Peyer's patch (tissue), 4 donors: ENCODE data around the gene SEMA5B. TPM values are rescaled to one million over a fixed set of nuclear protein-coding genes. Genes with fewer than 3 reads are reported as not detected.

Source experiments
- DNase-seq, 3 donors: peaks; one replicate each; pipeline ENCODE4 v3.0.0-alpha.2; 2017 to 2019
- H3K27ac ChIP-seq, 4 donors: fragments of 200-600 bp; sonication (generic); one replicate each; pipeline ENCODE4 v1.5.1; 2016 to 2019
- H3K27me3 ChIP-seq, 2 donors: fragments of 200-600 bp; sonication (generic); one replicate each; pipeline ENCODE4 v1.5.1; 2019
- H3K36me3 ChIP-seq, 3 donors: fragments of 200-600 bp; sonication (generic); one replicate each; pipeline ENCODE4 v1.5.1; 2016 to 2019
- H3K4me1 ChIP-seq, 4 donors: fragments of 200-600 bp; sonication (generic); one replicate each; pipeline ENCODE4 v1.5.1; 2016 to 2019
- H3K4me3 ChIP-seq, 4 donors: fragments of 200-600 bp; sonication (generic); 1 replicate in 3 of 4; 2 replicates in 1 of 4; pipeline ENCODE4 v1.5.1; 2016 to 2019; ENCODE audit warnings: mild to moderate bottlenecking in 1 of 4
- H3K9me3 ChIP-seq, 4 donors: fragments of 200-600 bp; sonication (generic); one replicate each; pipeline ENCODE4 v1.5.1; 2016 to 2019; ENCODE audit warnings: mild to moderate bottlenecking in 1 of 4
- CTCF ChIP-seq, 6 experiments: fragments of 450-650 bp in 4 of 6; fragments of 200-600 bp in 2 of 6; sonication (generic) in 1 of 6; IDR thresholded peaks; one replicate each; pipeline ENCODE4 v1.5.1; 2017 to 2019; ENCODE audit warnings: antibody characterized with exemption in 6 of 6, mild to moderate bottlenecking in 3 of 6, moderate library complexity in 1 of 6
- POLR2A ChIP-seq, 2 donors: fragments of 450-650 bp; IDR thresholded peaks; one replicate each; pipeline ENCODE4 v1.5.1; 2017; ENCODE audit warnings: antibody characterized with exemption in 2 of 2, mild to moderate bottlenecking in 2 of 2, moderate library complexity in 2 of 2
- total RNA-seq, 4 donors: library from RNA; depleted of rRNA; stranded (reverse); fragments of >200 nt; gene quantifications; one replicate each; pipeline ENCODE4 v1.1.0, GENCODE V29; 2016

Gene SEMA5B
- total RNA-seq, 4 donors from 2014 or later, result 0.54 to 6.8 (median 2.5) TPM; not detected in 1

GRCh38 chr3:123037015-123037375 lies 9.4 kb upstream of the SEMA5B start:
- no peak for TF ChIP-seq CTCF (IDR thresholded peaks at IDR 0.05)
- TF ChIP-seq POLR2A (IDR thresholded peaks at IDR 0.05), result no peak
- H3K27me3 ChIP-seq, result no peaks in the 10 kb centered on the region
- H3K9me3 ChIP-seq, result no peaks in the 10 kb centered on the region
- no peak for DNase-seq
- H3K27ac ChIP-seq, result no peak overlapping the region
- no peaks in the 10 kb centered on the region for H3K4me1 ChIP-seq
- no peaks in the 10 kb centered on the region for H3K36me3 ChIP-seq
- H3K4me3 ChIP-seq, result no peak overlapping the region

GRCh38 chr3:123036352-123037014 lies 8.9 kb upstream of the SEMA5B start:
- DNase-seq, result no peak
- Histone ChIP-seq H3K27me3 (no peaks in the 10 kb centered on the region), H3K36me3 (no peaks in the 10 kb centered on the region), H3K4me3 (no peak overlapping the region), H3K4me1 (no peaks in the 10 kb centered on the region), H3K9me3 (no peaks in the 10 kb centered on the region), H3K27ac (no peak overlapping the region)
- no peak for TF ChIP-seq CTCF (IDR thresholded peaks at IDR 0.05)
- no peak for TF ChIP-seq POLR2A (IDR thresholded peaks at IDR 0.05)

DNA sequence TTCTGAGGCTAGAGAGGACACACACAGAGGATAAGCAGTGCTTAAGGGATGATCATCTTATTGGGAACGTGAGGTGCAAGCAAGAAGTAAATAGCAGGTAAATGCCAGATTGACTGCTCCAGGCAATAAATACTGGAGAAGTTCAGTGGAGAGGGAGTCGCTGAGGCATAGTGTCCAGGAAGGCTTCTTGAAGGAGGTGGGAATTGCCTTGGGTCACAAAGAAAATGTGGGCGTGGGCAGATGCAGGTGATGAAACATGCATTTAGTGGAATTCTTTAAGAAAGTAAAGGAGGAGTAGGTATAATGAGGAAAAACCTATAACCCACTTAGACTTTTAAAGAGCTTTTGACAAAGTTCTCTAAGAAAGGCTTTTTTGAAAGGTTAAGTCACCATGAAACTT lies 7.4 kb upstream of the SEMA5B start:
- DNase-seq, result no peak
- H3K4me3 ChIP-seq, result no peak overlapping the region
- TF ChIP-seq CTCF (IDR thresholded peaks at IDR 0.05), result no peak
- no peak for TF ChIP-seq POLR2A (IDR thresholded peaks at IDR 0.05)
- H3K36me3 ChIP-seq, result no peaks in the 10 kb centered on the region
- H3K27ac ChIP-seq, result no peak overlapping the region
- H3K27me3 ChIP-seq, result no peaks in the 10 kb centered on the region
- no peaks in the 10 kb centered on the region for H3K9me3 ChIP-seq
- no peaks in the 10 kb centered on the region for H3K4me1 ChIP-seq

DNA sequence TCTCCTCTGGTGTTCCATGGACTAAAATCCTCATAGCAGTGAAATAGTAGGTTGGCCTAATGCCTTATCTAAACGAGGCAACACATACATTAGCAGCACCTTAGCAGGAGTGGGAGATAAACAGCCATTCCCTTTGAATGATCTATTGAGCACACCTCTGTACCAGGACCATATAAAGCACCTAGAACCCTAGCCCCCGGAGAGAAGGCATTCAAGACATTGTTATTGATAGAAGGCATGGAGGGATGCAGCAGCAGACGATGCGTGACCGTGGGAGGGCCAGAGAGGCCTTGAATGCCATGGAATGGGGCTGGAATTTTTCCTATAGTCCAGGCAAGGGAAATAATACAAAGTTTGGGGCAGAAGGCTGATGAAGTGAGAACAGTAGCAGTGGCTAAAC lies 6.6 kb upstream of the SEMA5B start:
- no peak overlapping the region for H3K27ac ChIP-seq
- no peak overlapping the region for H3K4me3 ChIP-seq
- TF ChIP-seq POLR2A (IDR thresholded peaks at IDR 0.05) (no peak), CTCF (IDR thresholded peaks at IDR 0.05) (no peak)
- no peaks in the 10 kb centered on the region for H3K4me1 ChIP-seq
- DNase-seq, result no peak
- no peaks in the 10 kb centered on the region for H3K27me3 ChIP-seq
- no peaks in the 10 kb centered on the region for H3K36me3 ChIP-seq
- H3K9me3 ChIP-seq, result no peaks in the 10 kb centered on the region

- DNase-seq, result no peak
- H3K27ac ChIP-seq, result no peak overlapping the region
- TF ChIP-seq CTCF (IDR thresholded peaks at IDR 0.05), result no peak
- no peak for TF ChIP-seq POLR2A (IDR thresholded peaks at IDR 0.05)
- H3K36me3 ChIP-seq, result no peaks in the 10 kb centered on the region
- peaks cover 0 to 18% (median 8%) of the 10 kb centered on the region in 4 donors for H3K4me1 ChIP-seq
- H3K4me3 ChIP-seq, result no peak overlapping the region
- peaks cover 0 to 9% of the 10 kb centered on the region in 2 donors for H3K27me3 ChIP-seq
- H3K9me3 ChIP-seq, result no peaks in the 10 kb centered on the region
Measured at GRCh38 chr3:123032057-123032456, 4.5 kb upstream of the SEMA5B start.

DNA sequence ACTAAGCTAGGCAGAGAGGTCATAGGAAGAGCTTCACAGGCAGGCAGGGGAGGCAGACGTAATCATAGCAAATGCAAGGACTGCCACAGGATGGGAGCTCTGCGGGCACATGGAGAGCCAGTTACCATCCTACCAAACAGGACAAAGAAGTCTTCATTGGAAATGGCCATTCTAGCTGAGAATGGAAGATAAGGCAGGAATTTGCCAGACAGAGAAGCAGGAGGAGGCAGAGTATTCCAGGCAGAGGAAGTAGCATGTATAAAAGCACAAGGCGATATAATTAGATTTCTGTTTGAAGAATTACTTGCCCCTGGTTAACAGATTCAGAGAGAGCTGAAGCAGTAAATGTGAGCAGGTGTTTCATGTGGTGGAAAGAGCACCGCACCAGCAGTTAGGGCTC lies 3.5 kb upstream of the SEMA5B start:
- Histone ChIP-seq H3K36me3 (no peaks in the 10 kb centered on the region), H3K9me3 (no peaks in the 10 kb centered on the region), H3K27ac (no peak overlapping the region), H3K27me3 (peaks cover 0 to 16% of the 10 kb centered on the region in 2 donors), H3K4me3 (no peak overlapping the region), H3K4me1 (peaks cover 0 to 28% (median 17%) of the 10 kb centered on the region in 4 donors)
- no peak for TF ChIP-seq CTCF (IDR thresholded peaks at IDR 0.05)
- no peak for TF ChIP-seq POLR2A (IDR thresholded peaks at IDR 0.05)
- DNase-seq, result no peak
